22Rv1 (cell line): ENCODE measurements around the gene MORN5.

ENCODE experiments used
- ZFX ChIP-seq: fragments of 450-650 bp; IDR thresholded peaks from 2 replicates; pipeline ENCODE4 v1.6.1; 2017; ENCODE audit warnings: antibody characterized with exemption, borderline replicate concordance
- TF ChIP-seq, protein P1 (sequence below): fragments of 450-650 bp; IDR thresholded peaks from 2 replicates; pipeline ENCODE4 v1.5.1; 2017; ENCODE audit warnings: mild to moderate bottlenecking

- TF ChIP-seq, protein P1, sequence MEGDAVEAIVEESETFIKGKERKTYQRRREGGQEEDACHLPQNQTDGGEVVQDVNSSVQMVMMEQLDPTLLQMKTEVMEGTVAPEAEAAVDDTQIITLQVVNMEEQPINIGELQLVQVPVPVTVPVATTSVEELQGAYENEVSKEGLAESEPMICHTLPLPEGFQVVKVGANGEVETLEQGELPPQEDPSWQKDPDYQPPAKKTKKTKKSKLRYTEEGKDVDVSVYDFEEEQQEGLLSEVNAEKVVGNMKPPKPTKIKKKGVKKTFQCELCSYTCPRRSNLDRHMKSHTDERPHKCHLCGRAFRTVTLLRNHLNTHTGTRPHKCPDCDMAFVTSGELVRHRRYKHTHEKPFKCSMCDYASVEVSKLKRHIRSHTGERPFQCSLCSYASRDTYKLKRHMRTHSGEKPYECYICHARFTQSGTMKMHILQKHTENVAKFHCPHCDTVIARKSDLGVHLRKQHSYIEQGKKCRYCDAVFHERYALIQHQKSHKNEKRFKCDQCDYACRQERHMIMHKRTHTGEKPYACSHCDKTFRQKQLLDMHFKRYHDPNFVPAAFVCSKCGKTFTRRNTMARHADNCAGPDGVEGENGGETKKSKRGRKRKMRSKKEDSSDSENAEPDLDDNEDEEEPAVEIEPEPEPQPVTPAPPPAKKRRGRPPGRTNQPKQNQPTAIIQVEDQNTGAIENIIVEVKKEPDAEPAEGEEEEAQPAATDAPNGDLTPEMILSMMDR: no peak
- TF ChIP-seq ZFX: no peak
Observed at GRCh38 chr9:122236681-122237080, 77.0 kb downstream of the MORN5 start.
